ENCODE results near the gene ZCCHC7. TPM values are rescaled to one million over a fixed set of nuclear protein-coding genes. Genes with fewer than 3 reads are reported as not detected.

Gene ZCCHC7
- total RNA-seq, 1 experiment from 2014 or later, result 12.4 TPM

DNA sequence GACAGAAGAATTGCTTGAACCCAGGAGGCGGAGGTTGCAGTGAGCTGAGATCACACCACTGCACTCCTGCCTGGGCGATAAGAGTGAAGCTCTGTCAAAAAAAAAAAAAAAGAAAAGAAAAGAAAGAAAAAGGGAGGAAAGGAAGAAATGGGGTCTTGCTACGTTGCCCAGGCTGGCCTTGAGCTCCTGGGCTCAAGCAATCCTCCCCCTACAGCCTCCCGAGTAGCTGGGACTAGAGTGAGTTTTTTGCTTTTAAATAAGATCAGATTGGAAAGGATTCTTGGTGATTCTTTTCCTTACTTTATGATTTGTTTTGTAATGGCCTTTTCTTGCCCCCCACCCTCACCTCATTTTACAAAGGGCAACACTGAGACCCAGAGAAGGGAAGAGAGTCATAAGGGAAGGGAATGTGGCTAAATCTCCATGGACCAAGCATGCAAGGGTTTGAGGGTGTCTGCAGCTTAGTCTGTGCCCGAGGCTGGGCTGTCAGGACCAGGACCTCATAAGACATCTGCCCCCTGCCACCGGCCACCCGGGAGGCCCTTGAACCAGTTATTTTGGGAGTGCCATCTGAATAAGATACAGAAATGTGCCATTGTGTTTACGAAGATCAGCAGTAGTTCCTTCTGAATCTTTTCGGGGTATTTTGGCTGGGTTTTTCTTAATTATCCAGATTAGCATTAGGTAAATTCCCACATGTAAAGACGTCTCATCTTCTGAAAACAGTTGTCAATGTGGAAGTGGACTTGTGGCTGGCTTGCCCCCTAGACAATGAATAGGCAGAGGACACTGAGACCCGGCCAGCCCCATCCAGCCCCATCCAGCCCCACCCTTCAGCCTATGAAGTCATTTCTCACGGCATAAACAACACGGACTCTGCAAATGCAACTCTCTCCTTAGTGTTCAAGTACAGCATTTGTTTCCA, 257.6 kb downstream of the ZCCHC7 start:
- Histone ChIP-seq H3K27me3 (replicated peaks) (no peaks in the 10 kb centered on the region), H3K36me3 (no peaks in the 10 kb centered on the region), H3K27ac (no peak overlapping the region), H3K9me3 (replicated peaks) (no peaks in the 10 kb centered on the region), H3K4me3 (no peak overlapping the region), H3K4me1 (replicated peaks) (no peaks in the 10 kb centered on the region)
- DNase-seq (ENCODE audit: low read depth in 1 of 2, low spot score in 2 of 2), result no peak

GRCh38 chr9:37378613-37379004, 258.2 kb downstream of the ZCCHC7 start:
- no peak for DNase-seq (ENCODE audit: low read depth in 1 of 2, low spot score in 2 of 2)
- no peaks in the 10 kb centered on the region for H3K9me3 ChIP-seq (replicated peaks)
- no peak overlapping the region for H3K27ac ChIP-seq
- no peaks in the 10 kb centered on the region for H3K27me3 ChIP-seq (replicated peaks)
- H3K4me3 ChIP-seq, result no peak overlapping the region
- H3K36me3 ChIP-seq, result no peaks in the 10 kb centered on the region
- no peaks in the 10 kb centered on the region for H3K4me1 ChIP-seq (replicated peaks)

DNA sequence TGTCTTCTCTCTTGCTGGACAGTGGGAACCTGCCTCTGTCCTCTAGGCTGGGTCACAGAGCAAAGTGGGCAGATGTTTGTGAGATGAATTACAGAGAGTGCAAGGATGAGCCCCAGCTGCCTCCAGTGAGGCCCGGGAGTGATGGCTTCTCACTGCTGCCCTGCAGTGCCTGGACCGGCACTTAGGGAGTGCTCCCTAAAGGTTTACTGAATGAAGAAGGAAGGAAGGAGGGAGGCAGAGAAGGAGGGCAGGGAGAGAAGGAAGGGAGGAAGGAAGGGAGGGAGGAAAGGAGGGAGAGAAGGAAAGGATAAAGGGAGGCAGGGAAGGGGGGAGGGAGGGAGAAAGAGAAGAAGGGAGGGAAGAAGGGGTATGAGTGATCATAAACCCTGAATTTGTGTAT, 259.5 kb downstream of the ZCCHC7 start:
- Histone ChIP-seq H3K4me3 (no peak overlapping the region), H3K4me1 (replicated peaks) (no peaks in the 10 kb centered on the region), H3K9me3 (replicated peaks) (no peaks in the 10 kb centered on the region), H3K27ac (no peak overlapping the region), H3K36me3 (no peaks in the 10 kb centered on the region), H3K27me3 (replicated peaks) (no peaks in the 10 kb centered on the region)
- DNase-seq (ENCODE audit: low read depth in 1 of 2, low spot score in 2 of 2), result no peak

- Histone ChIP-seq H3K27me3 (replicated peaks) (no peaks in the 10 kb centered on the region), H3K36me3 (no peaks in the 10 kb centered on the region), H3K9me3 (replicated peaks) (no peaks in the 10 kb centered on the region), H3K27ac (no peak overlapping the region), H3K4me1 (replicated peaks) (no peaks in the 10 kb centered on the region), H3K4me3 (no peak overlapping the region)
- DNase-seq (ENCODE audit: low read depth in 1 of 2, low spot score in 2 of 2), result no peak
Measured at GRCh38 chr9:37380570-37380969, 260.2 kb downstream of the ZCCHC7 start.

GRCh38 chr9:37381094-37381741, 260.8 kb downstream of the ZCCHC7 start:
- H3K9me3 ChIP-seq (replicated peaks), result no peaks in the 10 kb centered on the region
- no peak for DNase-seq (ENCODE audit: low read depth in 1 of 2, low spot score in 2 of 2)
- H3K27ac ChIP-seq, result no peak overlapping the region
- H3K4me1 ChIP-seq (replicated peaks), result no peaks in the 10 kb centered on the region
- no peak overlapping the region for H3K4me3 ChIP-seq
- no peaks in the 10 kb centered on the region for H3K27me3 ChIP-seq (replicated peaks)
- no peaks in the 10 kb centered on the region for H3K36me3 ChIP-seq

DNA sequence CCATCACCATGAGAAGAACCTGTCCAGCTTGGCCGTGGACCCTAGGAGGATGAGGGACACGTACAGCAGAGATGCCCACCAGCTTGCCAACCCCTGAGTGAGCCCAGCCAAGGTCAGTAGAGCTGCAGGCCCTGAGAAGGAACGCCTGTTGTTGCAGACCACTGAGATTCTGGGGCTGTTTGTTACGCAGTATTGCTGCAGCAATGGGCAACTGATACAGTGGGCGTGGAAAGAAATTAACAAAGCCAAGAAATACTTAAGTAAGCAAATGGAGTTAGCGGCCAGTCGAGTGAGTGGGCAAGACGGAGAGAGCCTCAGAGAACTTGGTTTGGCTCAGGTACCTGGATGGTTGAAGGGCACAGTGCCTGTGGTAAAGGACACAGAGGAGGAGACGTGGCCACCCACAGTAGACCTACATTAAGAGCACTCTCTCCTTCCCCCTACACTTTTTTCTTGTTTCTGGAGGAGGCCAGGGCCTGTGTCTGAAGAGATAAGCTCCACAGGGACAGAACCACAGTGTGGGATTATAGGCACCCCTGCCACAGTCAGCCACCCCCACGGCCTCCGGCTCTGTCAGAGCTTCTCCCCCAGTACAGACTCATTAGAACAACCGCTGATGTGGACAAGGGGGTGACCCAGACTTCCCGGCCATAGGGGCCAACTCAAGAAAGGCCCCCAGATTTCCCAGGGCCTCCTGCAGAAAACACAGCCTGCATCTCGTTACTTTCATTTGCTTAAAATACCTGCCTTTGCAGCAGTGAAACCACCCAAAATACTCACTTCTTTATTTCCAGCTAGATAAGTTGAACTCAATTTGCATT, 262.0 kb downstream of the ZCCHC7 start:
- Histone ChIP-seq H3K36me3 (no peaks in the 10 kb centered on the region), H3K4me1 (replicated peaks) (no peaks in the 10 kb centered on the region), H3K27ac (no peak overlapping the region)

DNA sequence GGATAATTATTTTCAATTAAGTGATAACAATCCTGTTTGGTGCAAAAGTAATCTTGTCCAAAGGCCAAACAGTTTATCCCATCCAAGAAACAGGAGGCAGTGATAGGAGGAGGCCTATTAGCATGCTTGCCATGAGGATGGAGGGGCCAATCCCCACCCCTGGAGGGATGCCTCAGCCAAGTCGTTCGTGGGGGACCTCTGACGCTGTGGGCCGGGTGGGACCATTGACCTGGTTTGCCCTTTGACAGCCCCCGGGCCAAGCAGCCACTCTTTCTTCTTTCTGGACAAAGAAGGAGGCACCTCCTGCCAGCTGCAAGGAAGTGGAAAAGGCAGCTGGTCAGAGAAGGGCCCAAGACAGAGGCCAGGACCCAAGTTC, 262.6 kb downstream of the ZCCHC7 start:
- H3K27me3 ChIP-seq (replicated peaks), result no peaks in the 10 kb centered on the region
- no peak overlapping the region for H3K27ac ChIP-seq
- no peak overlapping the region for H3K4me3 ChIP-seq
- H3K9me3 ChIP-seq (replicated peaks), result no peaks in the 10 kb centered on the region
- H3K4me1 ChIP-seq (replicated peaks), result no peaks in the 10 kb centered on the region
- no peak for DNase-seq (ENCODE audit: low read depth in 1 of 2, low spot score in 2 of 2)
- no peaks in the 10 kb centered on the region for H3K36me3 ChIP-seq

More for the DNA sequence above, 262.0 kb downstream of the ZCCHC7 start:
- Histone ChIP-seq H3K4me3 (no peak overlapping the region), H3K27me3 (replicated peaks) (no peaks in the 10 kb centered on the region), H3K9me3 (replicated peaks) (no peaks in the 10 kb centered on the region)
- no peak for DNase-seq (ENCODE audit: low read depth in 1 of 2, low spot score in 2 of 2)

DNA sequence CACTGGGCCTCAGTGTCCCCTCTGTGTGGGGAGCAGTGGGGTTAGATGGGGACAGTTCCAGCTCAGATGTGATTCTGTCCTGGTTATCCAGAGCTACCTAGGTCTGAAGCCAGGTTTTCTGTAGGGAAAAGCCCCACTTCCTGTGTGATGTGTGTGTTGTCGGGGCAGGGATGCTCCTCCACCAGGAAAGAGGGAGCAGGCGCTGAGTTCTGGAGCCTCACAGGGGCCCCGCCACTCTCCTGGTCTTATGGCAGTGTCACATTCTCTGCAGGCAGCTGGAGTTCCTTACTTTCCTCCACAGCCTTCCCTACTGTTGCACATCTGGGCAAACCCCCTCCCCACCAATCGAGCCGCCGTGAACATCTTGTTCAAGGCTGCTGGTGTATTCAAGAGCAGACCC, 263.0 kb downstream of the ZCCHC7 start:
- Histone ChIP-seq H3K36me3 (no peaks in the 10 kb centered on the region), H3K27me3 (replicated peaks) (no peaks in the 10 kb centered on the region), H3K4me1 (replicated peaks) (no peaks in the 10 kb centered on the region), H3K4me3 (no peak overlapping the region), H3K9me3 (replicated peaks) (no peaks in the 10 kb centered on the region), H3K27ac (no peak overlapping the region)
- DNase-seq (ENCODE audit: low read depth in 1 of 2, low spot score in 2 of 2), result no peak

GRCh38 chr9:37383876-37384746, 263.7 kb downstream of the ZCCHC7 start:
- Histone ChIP-seq H3K4me3 (no peak overlapping the region), H3K9me3 (replicated peaks) (no peaks in the 10 kb centered on the region), H3K36me3 (no peaks in the 10 kb centered on the region), H3K27ac (no peak overlapping the region), H3K4me1 (replicated peaks) (no peaks in the 10 kb centered on the region), H3K27me3 (replicated peaks) (no peaks in the 10 kb centered on the region)
- no peak for DNase-seq (ENCODE audit: low read depth in 1 of 2, low spot score in 2 of 2)

DNA sequence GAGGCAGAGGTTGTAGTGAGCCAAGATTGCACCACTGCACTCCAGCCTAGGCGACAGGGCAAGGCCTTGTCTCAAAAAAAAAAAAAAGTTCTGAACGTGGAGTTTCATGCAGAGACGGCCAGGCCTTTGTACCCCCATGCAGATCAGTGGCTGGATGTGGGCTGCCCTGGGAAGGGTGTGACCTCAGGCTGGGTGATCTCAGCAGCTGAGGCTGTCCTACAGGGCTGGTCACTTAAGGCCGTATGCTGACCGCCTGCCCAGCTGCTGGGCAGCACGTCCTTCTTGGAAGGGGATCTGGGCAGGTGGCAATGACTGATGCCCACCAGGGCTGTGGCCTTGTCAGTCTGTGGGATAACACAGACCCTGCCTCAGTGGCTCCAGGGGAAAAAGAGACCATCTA, 264.9 kb downstream of the ZCCHC7 start:
- no peak for DNase-seq (ENCODE audit: low read depth in 1 of 2, low spot score in 2 of 2)
- Histone ChIP-seq H3K27ac (no peak overlapping the region), H3K4me3 (no peak overlapping the region), H3K36me3 (no peaks in the 10 kb centered on the region), H3K27me3 (replicated peaks) (no peaks in the 10 kb centered on the region), H3K4me1 (replicated peaks) (no peaks in the 10 kb centered on the region), H3K9me3 (replicated peaks) (no peaks in the 10 kb centered on the region)

DNA sequence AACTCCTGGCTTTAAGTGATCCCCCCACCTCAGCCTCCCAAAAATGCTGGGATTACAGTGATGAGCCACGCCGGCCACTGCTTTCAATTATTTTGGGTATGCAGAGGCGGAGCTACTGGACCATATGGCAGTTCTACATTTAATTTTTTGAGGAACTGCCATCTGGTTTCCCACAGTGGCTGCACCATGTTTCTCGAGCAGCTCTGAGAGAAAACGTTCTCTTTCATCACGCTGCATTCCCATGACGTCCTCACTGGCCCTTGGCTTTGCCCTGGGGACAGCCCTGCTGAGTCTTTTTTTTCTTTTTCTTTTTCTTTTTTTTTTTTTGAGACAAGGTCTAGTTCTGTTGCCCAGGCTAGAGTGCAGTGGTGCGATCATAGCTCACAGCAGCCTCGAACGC, 266.6 kb downstream of the ZCCHC7 start:
- DNase-seq (ENCODE audit: low read depth in 1 of 2, low spot score in 2 of 2), result no peak
- no peaks in the 10 kb centered on the region for H3K27me3 ChIP-seq (replicated peaks)
- no peaks in the 10 kb centered on the region for H3K36me3 ChIP-seq
- H3K4me3 ChIP-seq, result no peak overlapping the region
- no peaks in the 10 kb centered on the region for H3K4me1 ChIP-seq (replicated peaks)
- no peak overlapping the region for H3K27ac ChIP-seq
- H3K9me3 ChIP-seq (replicated peaks), result no peaks in the 10 kb centered on the region

GRCh38 chr9:37390759-37391158, 270.4 kb downstream of the ZCCHC7 start:
- DNase-seq (ENCODE audit: low read depth in 1 of 2, low spot score in 2 of 2), result no peak
- Histone ChIP-seq H3K36me3 (no peaks in the 10 kb centered on the region), H3K4me3 (no peak overlapping the region), H3K4me1 (replicated peaks) (no peaks in the 10 kb centered on the region), H3K27me3 (replicated peaks) (no peaks in the 10 kb centered on the region), H3K27ac (no peak overlapping the region), H3K9me3 (replicated peaks) (no peaks in the 10 kb centered on the region)

DNA sequence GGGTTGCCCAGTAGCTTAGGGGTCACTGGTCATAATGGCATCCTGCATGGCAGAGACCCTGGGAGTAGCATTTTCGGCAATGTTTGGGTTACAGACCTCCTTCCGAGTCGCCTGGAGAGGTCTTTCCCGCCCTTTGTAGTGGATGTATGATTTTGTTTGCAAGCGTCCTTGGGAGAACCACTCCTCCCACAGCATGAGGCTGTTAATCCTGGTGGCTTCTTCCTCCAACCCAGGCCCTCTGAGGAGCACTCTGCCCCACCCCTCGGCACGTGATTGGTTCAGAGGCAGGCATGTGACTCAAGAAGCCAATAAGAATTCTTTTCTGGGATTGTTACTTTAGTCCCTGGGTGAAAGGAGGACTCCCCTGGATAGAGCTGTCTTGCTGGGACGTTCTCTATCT, 271.9 kb downstream of the ZCCHC7 start:
- DNase-seq (ENCODE audit: low read depth in 1 of 2, low spot score in 2 of 2), result no peak

More for the DNA sequence above, 271.9 kb downstream of the ZCCHC7 start:
- H3K4me1 ChIP-seq (replicated peaks), result no peaks in the 10 kb centered on the region
- H3K27me3 ChIP-seq (replicated peaks), result no peaks in the 10 kb centered on the region
- H3K9me3 ChIP-seq (replicated peaks), result no peaks in the 10 kb centered on the region
- H3K4me3 ChIP-seq, result no peak overlapping the region
- no peak overlapping the region for H3K27ac ChIP-seq
- no peaks in the 10 kb centered on the region for H3K36me3 ChIP-seq
